ENCODE measurements around the gene NCR3LG1.

GRCh38 chr11:17314232-17314547 is 37.4 kb upstream of the NCR3LG1 start:
- TF ChIP-seq CTCF (IDR thresholded peaks at IDR 0.05) (no peak), EZH2 (IDR thresholded peaks at IDR 0.05) (no peak), EZH2phosphoT487 (IDR thresholded peaks at IDR 0.05) (no peak)

Data from neural progenitor cell (in vitro differentiated cells).